BLaER1 treated with 17β-estradiol and CSF1 and Interleukin-3, amounts not matched to agents 10 nM and 100 nM (cell line): ENCODE results near the gene LYRM4.

Experiments used
- H3K27ac ChIP-seq, 11 experiments: shearing (Covaris generic); formaldehyde crosslinking; 2 replicates each; pipeline ENCODE4 v1.8.1; 2022
- H3K27me3 ChIP-seq, 11 experiments: shearing (Covaris generic); formaldehyde crosslinking; 2 replicates each; pipeline ENCODE4 v1.8.1; 2022
- H3K36me3 ChIP-seq, 11 experiments: shearing (Covaris generic); formaldehyde crosslinking; 2 replicates each; pipeline ENCODE4 v1.8.1; 2022
- H3K4me1 ChIP-seq, 10 experiments: shearing (Covaris generic); formaldehyde crosslinking; 2 replicates each; pipeline ENCODE4 v1.8.1; 2022
- H3K4me2 ChIP-seq, 11 experiments: shearing (Covaris generic); formaldehyde crosslinking; 2 replicates each; pipeline ENCODE4 v1.8.1; 2022
- H3K4me3 ChIP-seq, 10 experiments: shearing (Covaris generic); formaldehyde crosslinking; 2 replicates each; pipeline ENCODE4 v1.8.1; 2022
- H3K9ac ChIP-seq, 11 experiments: shearing (Covaris generic); formaldehyde crosslinking; 2 replicates each; pipeline ENCODE4 v1.8.1; 2022
- H3K9me3 ChIP-seq, 11 experiments: shearing (Covaris generic); formaldehyde crosslinking; replicated peaks in 1 of 11; 2 replicates each; pipeline ENCODE4 v1.8.1; 2022
- H4K20me1 ChIP-seq, 11 experiments: shearing (Covaris generic); formaldehyde crosslinking; 2 replicates each; pipeline ENCODE4 v1.8.1; 2022
- Cebpa-rat ChIP-seq, 11 experiments: shearing (Covaris generic); IDR thresholded peaks; 2 replicates each; pipeline ENCODE4 v1.8.1; 2022

The LYRM4 gene

DNA sequence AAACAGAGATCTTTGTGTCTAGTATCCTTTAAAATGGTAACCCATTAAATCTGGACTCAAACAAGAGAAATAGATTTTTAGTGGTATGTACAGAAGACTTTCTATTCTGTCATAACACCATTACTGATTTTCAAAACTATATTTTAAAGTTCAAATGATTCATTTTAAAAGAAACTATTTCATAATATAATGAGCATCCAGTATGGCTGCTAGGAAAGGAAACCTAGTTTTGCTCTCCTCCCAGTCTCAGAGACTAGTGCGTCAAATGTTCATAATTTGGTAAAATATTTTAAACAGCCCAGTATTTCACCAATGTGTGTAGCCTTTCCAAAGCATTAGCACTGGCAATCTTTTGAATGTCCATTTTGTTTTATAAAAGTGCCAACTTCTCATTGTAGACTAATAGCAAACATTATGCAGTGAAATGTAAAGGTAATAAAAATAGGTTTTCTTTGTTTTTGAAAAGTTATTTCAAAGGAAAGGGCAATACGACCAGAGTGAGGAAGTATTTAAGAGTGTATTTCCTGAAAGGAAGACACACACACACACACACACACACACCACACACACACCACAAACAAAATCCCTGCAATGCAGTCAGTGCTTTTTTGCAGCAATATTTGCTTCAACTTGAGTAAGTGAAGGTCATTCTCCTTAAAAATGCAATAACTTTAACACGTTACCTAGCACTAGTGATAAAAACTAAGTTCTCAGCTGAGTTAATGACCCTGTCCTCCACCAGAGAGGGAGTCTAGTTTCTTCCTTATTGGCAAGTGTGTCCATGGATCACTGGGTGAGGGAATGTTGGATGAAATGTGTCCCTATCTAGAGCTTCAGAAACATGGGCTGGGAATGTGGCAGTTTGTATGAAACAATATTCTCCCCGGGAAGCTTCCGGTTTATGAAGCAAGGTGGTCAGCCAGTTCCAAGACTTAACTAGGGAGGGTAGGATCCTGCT, 171.0 kb downstream of the LYRM4 start:
- TF ChIP-seq Cebpa-rat (IDR thresholded peaks at IDR 0.05), result no peak
- H3K4me2 ChIP-seq, result peak overlapping the region; percentile 17 to 68 (median 53)
- no peaks in the 10 kb centered on the region for H3K36me3 ChIP-seq
- peaks cover 28 to 41% (median 33%) of the 10 kb centered on the region in 10 experiments for H3K4me1 ChIP-seq
- H4K20me1 ChIP-seq, result peaks cover 0 to 23% (median 11%) of the 10 kb centered on the region in 11 experiments; a peak in 15 of 22 replicates
- H3K27ac ChIP-seq, result no peak overlapping the region
- H3K27me3 ChIP-seq, result peaks cover 27 to 42% (median 39%) of the 10 kb centered on the region in 11 experiments
- H3K9me3 ChIP-seq, result peaks cover 0 to 8% (median 0%) of the 10 kb centered on the region in 11 experiments; a peak in 2 of 22 replicates
- no peak overlapping the region for H3K9ac ChIP-seq
- H3K4me3 ChIP-seq, result no peak overlapping the region

DNA sequence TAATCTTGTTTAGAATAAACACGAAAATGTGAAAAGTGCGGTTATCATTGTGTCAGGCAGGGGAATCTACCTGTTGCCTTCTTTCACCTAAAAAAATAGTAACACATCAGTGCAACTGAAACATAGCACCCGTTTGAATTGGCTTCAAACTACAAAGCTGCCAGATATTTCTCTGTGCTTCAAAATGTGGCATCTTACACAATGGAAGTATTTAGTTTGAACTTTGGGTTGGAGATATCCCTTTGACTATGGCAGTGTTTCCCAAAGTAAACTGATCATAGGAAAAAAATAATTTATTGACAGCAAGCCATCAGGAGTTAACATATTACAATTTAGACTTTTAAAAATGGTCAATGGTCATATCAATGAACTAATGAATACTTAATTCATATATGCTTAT, 172.0 kb downstream of the LYRM4 start:
- peaks cover 0 to 25% (median 11%) of the 10 kb centered on the region in 11 experiments; a peak in 15 of 22 replicates for H4K20me1 ChIP-seq
- no peak for TF ChIP-seq Cebpa-rat (IDR thresholded peaks at IDR 0.05)
- H3K9me3 ChIP-seq, result peaks cover 0 to 8% (median 0%) of the 10 kb centered on the region in 11 experiments; a peak in 2 of 22 replicates
- H3K27ac ChIP-seq, result no peak overlapping the region
- H3K27me3 ChIP-seq, result peaks cover 33 to 52% (median 49%) of the 10 kb centered on the region in 11 experiments
- no peaks in the 10 kb centered on the region for H3K36me3 ChIP-seq
- H3K4me2 ChIP-seq, result no peak overlapping the region
- H3K4me1 ChIP-seq, result peaks cover 30 to 49% (median 38%) of the 10 kb centered on the region in 10 experiments
- no peak overlapping the region for H3K4me3 ChIP-seq
- no peak overlapping the region for H3K9ac ChIP-seq

DNA sequence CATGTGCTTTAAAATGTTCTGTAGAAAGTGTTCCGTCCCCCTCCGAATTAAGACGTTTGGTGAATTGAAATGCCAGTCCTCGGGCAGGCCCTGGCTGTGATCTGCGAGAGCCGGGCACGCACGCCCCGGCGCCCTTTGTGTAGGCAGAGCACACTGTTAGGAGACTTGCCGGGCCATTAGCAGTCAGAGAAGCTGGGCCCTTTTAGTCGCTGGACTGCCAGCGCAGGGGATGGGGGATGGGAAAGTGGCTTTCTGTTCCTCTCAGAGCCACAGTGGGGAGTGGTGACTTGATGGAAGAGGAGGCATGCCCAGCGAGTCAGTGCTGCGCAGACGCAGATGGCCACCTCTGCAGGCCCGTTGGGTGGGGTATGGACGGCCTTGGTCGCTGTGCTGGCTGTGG, 173.4 kb downstream of the LYRM4 start:
- Histone ChIP-seq H3K9ac (no peak overlapping the region), H3K9me3 (peaks cover 0 to 8% (median 0%) of the 10 kb centered on the region in 11 experiments; a peak in 2 of 22 replicates), H3K4me2 (peak overlapping the region in 4 of 11 experiments; percentile 31 to 59 (median 52); a peak in 8 of 22 replicates), H3K4me3 (no peak overlapping the region), H3K27ac (no peak overlapping the region), H3K27me3 (peaks cover 36 to 66% (median 63%) of the 10 kb centered on the region in 11 experiments), H3K4me1 (peaks cover 30 to 49% (median 38%) of the 10 kb centered on the region in 10 experiments), H3K36me3 (no peaks in the 10 kb centered on the region), H4K20me1 (peaks cover 0 to 25% (median 11%) of the 10 kb centered on the region in 11 experiments; a peak in 15 of 22 replicates)
- TF ChIP-seq Cebpa-rat (IDR thresholded peaks at IDR 0.05), result no peak

DNA sequence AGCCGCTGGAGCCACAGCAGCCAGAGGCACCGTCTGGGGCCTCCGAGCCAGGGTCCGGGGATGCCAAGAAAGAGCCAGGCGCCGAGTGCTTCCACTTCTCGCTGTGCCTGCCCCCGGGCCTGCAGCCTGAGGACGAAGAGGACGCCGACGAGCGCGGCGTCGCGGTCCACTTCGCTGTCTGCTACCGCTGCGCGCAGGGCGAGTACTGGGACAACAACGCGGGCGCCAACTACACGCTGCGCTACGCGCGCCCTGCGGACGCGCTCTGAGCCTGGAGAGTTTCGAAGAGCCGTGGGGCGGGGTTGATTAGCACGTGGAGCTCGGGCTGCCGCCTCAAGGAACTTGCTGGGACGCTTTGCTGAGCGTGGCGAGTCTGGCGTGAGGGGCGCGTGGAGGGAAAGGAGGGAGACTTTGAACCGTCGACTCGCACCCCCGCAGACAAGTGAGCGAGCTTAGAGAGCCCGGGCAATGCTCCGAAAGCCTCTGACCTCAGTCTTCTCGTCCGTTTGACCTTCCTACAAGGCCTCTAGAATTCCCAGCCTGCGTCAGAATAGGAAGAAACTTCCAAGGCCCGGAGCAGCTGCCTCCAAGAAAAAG, 174.4 kb downstream of the LYRM4 start:
- H3K4me2 ChIP-seq, result peak overlapping the region; percentile 88 to 99 (median 99); a peak in 20 of 22 replicates
- peaks cover 0 to 8% (median 0%) of the 10 kb centered on the region in 11 experiments; a peak in 2 of 22 replicates for H3K9me3 ChIP-seq
- H3K36me3 ChIP-seq, result no peaks in the 10 kb centered on the region
- H3K4me1 ChIP-seq, result peaks cover 28 to 44% (median 36%) of the 10 kb centered on the region in 10 experiments
- H3K9ac ChIP-seq, result peak overlapping the region in 1 of 11 experiments; percentile 90; a peak in 1 of 22 replicates
- no peak for TF ChIP-seq Cebpa-rat (IDR thresholded peaks at IDR 0.05)
- H3K4me3 ChIP-seq, result peak overlapping the region; percentile 66 to 79 (median 70); a peak in 17 of 20 replicates
- H3K27ac ChIP-seq, result no peak overlapping the region
- H3K27me3 ChIP-seq, result peaks cover 36 to 76% (median 66%) of the 10 kb centered on the region in 11 experiments
- peaks cover 0 to 25% (median 11%) of the 10 kb centered on the region in 11 experiments; a peak in 15 of 22 replicates for H4K20me1 ChIP-seq

- H3K4me3 ChIP-seq, result peak overlapping the region; percentile 66 to 79 (median 70)
Measured at GRCh38 chr6:5085648-5086293, 175.0 kb downstream of the LYRM4 start.

DNA sequence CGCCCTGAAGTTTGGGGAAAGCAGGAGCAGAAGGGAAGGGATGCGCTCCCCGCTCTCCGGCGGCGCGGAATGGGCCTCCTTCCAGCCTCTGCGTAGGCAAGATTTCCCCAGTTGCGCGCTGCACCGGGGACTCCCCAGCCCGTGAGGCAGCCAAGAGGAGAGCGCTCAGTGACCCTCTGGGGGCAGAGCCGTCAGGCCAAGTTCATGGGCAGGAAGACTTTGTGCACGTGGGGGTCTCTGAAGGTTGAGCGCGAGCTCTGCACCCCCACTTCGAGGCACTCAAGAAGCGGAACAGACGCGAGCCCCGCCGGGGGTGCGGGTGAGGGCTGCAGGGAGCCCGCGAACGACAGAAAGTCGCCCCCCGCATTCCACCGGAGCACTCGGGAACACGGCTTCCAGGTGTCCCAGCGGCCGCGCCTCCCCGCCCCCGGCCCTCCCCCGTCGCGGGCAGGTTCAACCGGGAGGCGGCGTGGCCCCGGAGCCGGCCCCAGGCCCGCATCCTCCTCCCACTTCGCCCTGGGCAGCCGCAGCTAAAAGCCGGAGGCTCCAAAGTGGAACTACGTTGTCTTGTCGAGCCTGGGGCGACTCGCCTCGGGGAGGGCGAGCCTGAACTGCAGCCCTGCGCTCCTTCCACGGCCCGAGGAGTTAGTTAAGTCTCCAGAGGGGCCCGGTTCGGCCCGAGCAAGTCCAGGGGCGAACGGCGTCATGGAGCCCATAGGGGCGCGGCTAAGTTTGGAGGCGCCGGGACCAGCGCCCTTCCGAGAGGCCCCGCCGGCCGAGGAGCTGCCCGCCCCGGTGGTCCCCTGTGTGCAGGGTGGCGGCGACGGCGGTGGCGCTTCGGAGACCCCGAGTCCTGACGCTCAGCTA, 175.7 kb downstream of the LYRM4 start, which contains the start of gene PPP1R3G:
Gene PPP1R3G (plus strand): TSS at position 561 of the 867 bp plus-strand sequence. CDS start 145 bp downstream, at position 706.
- TF ChIP-seq Cebpa-rat (IDR thresholded peaks at IDR 0.05), result no peak
- Histone ChIP-seq H3K36me3 (no peaks in the 10 kb centered on the region), H3K9ac (peak within 1 kb of the TSS; percentile 47 to 91 (median 74)), H3K9me3 (peaks cover 0 to 8% (median 0%) of the 10 kb centered on the region in 11 experiments; a peak in 2 of 22 replicates), H3K4me1 (peaks cover 15 to 30% (median 27%) of the 10 kb centered on the region in 10 experiments), H3K27ac (peak within 1 kb of the TSS in 6 of 11 experiments; percentile 18 to 87 (median 76); a peak in 14 of 22 replicates), H3K27me3 (peaks cover 36 to 77% (median 66%) of the 10 kb centered on the region in 11 experiments), H4K20me1 (peaks cover 0 to 25% (median 11%) of the 10 kb centered on the region in 11 experiments; a peak in 15 of 22 replicates), H3K4me2 (peak within 1 kb of the TSS; percentile 88 to 99 (median 99)), H3K4me3 (peak within 1 kb of the TSS; percentile 66 to 79 (median 70))

More at GRCh38 chr6:5085648-5086293, 175.0 kb downstream of the LYRM4 start:
- peak overlapping the region in 4 of 11 experiments; percentile 20 to 87 (median 82); a peak in 9 of 22 replicates for H3K27ac ChIP-seq
- H3K4me2 ChIP-seq, result peak overlapping the region; percentile 88 to 99 (median 99)
- peaks cover 0 to 8% (median 0%) of the 10 kb centered on the region in 11 experiments; a peak in 2 of 22 replicates for H3K9me3 ChIP-seq
- peaks cover 0 to 25% (median 11%) of the 10 kb centered on the region in 11 experiments; a peak in 15 of 22 replicates for H4K20me1 ChIP-seq
- H3K9ac ChIP-seq, result peak overlapping the region; percentile 47 to 91 (median 74)
- peaks cover 36 to 77% (median 66%) of the 10 kb centered on the region in 11 experiments for H3K27me3 ChIP-seq
- no peaks in the 10 kb centered on the region for H3K36me3 ChIP-seq
- no peak for TF ChIP-seq Cebpa-rat (IDR thresholded peaks at IDR 0.05)
- peaks cover 22 to 38% (median 33%) of the 10 kb centered on the region in 10 experiments for H3K4me1 ChIP-seq

DNA sequence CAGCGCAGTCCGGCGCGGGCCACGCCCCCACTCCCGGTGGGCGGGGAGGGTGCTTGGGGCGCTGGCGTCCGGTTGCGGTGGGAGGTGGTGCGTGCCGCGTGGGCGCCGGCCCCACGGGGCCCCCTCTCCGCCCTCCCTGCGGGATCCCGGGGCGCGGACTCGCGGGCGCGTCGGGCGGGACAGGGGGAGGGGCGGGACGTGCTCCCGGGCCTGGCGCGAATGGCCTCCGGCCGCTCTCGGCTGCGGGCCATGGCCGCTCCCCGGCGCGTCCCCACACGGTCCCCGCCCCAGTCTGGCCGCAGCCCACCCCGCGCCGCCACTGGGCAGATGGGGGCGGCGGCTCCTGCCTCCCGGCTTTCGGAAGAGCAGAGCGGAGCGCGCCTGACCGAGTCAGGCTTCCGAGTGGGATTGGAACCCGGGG, 176.4 kb downstream of the LYRM4 start:
- H3K4me3 ChIP-seq, result peak overlapping the region; percentile 66 to 79 (median 70)
- peaks cover 36 to 77% (median 66%) of the 10 kb centered on the region in 11 experiments for H3K27me3 ChIP-seq
- peak overlapping the region in 6 of 11 experiments; percentile 18 to 87 (median 76); a peak in 12 of 22 replicates for H3K27ac ChIP-seq
- peak overlapping the region; percentile 88 to 99 (median 99) for H3K4me2 ChIP-seq
- no peaks in the 10 kb centered on the region for H3K36me3 ChIP-seq
- H4K20me1 ChIP-seq, result peaks cover 0 to 25% (median 11%) of the 10 kb centered on the region in 11 experiments; a peak in 15 of 22 replicates
- no peak for TF ChIP-seq Cebpa-rat (IDR thresholded peaks at IDR 0.05)
- peaks cover 10 to 25% (median 21%) of the 10 kb centered on the region in 10 experiments; a peak in 19 of 20 replicates for H3K4me1 ChIP-seq
- peak overlapping the region; percentile 47 to 91 (median 74); a peak in 21 of 22 replicates for H3K9ac ChIP-seq
- peaks cover 0 to 8% (median 0%) of the 10 kb centered on the region in 11 experiments; a peak in 3 of 22 replicates for H3K9me3 ChIP-seq
